Testis (tissue), 3 donors: ENCODE results near the gene RHO. TPM values are rescaled to one million over a fixed set of nuclear protein-coding genes. Genes with fewer than 3 reads are reported as not detected.
"Not testable (repeated sequence)": the region's sequence is repeated elsewhere in the genome, so short reads cannot be mapped to it uniquely, and the experiment has no call there.

Experiments used
- DNase-seq: peaks from one replicate; pipeline ENCODE4 v3.0.0-alpha.2; 2019
- H3K27ac ChIP-seq, 2 donors: fragments of 200-600 bp; sonication (generic); one replicate each; pipeline ENCODE4 v1.5.1; 2019
- H3K27me3 ChIP-seq: fragments of 200-600 bp; sonication (generic); one replicate; pipeline ENCODE4 v1.5.1; 2019
- H3K36me3 ChIP-seq: fragments of 200-600 bp; sonication (generic); one replicate; pipeline ENCODE4 v1.5.1; 2017; ENCODE audit warnings: low read depth; ENCODE audit errors: missing control alignments
- H3K4me1 ChIP-seq: fragments of 200-600 bp; sonication (generic); one replicate; pipeline ENCODE4 v1.5.1; 2019
- H3K4me3 ChIP-seq, 2 donors: fragments of 200-600 bp; sonication (generic); one replicate each; pipeline ENCODE4 v1.5.1; 2017 to 2019
- H3K9me3 ChIP-seq: fragments of 200-600 bp; sonication (generic); one replicate; pipeline ENCODE4 v1.5.1; 2017
- CTCF ChIP-seq, 3 experiments: fragments of 450-650 bp in 2 of 3; fragments of 200-600 bp in 1 of 3; sonication (generic) in 1 of 3; IDR thresholded peaks; one replicate each; pipeline ENCODE4 v1.5.1; 2016 to 2019; ENCODE audit warnings: antibody characterized with exemption in 3 of 3, mild to moderate bottlenecking in 2 of 3, moderate library complexity in 1 of 3
- POLR2A ChIP-seq: fragments of 450-650 bp; IDR thresholded peaks from one replicate; pipeline ENCODE4 v1.6.1; 2017; ENCODE audit warnings: antibody characterized with exemption, mild to moderate bottlenecking, moderate library complexity
- WGBS, 2 donors: methylation state at CpG; one replicate each; pipeline ENCODE4 v1.1.5; 2018; 5-methylcytosine and 5-hydroxymethylcytosine counted together
- intact Hi-C: fragments of 100-400 bp; cut with DNase I; formaldehyde crosslinking; loops from one replicate; pipeline ENCODE4 v1.15.1; 2023; ENCODE audit warnings: low total_unique reads
- polyA plus RNA-seq: library from polyadenylated mRNA; stranded (reverse); fragments of 350-450 nt; fragmentation: Illumina TruSeq; extraction: RNeasy Lipid Tissue Mini Kit (QIAGEN cat#74804); gene quantifications from one replicate; pipeline ENCODE4 v1.2.3, GENCODE V29; 2014; ENCODE audit warnings: low read depth, low replicate concordance; ENCODE audit not compliant: insufficient read depth
- total RNA-seq, 2 donors: library from RNA; depleted of rRNA; stranded (reverse); fragments of >200 nt; gene quantifications; one replicate each; pipeline ENCODE4 v1.2.3, GENCODE V29; 2016

RHO gene
- total and polyA plus RNA-seq, 3 donors from 2014 or later = 0.25 TPM; not detected in 2

- Histone ChIP-seq H3K27ac (peak overlapping the region in 1 of 2 donors; percentile 66), H3K4me1 (peaks cover 19% of the 10 kb centered on the region), H3K4me3 (no peak overlapping the region), H3K27me3 (no peaks in the 10 kb centered on the region), H3K9me3 (no peaks in the 10 kb centered on the region), H3K36me3 (no peaks in the 10 kb centered on the region)
- intact Hi-C loops = loop anchor here (10.0 kb wide), 1 partner anchor 339 kb away; no protein-coding TSS in a partner anchor
- TF ChIP-seq POLR2A (no peak), CTCF (IDR thresholded peaks at IDR 0.05) (no peak)
- 62 to 63% methylated on average over 11 of the region's 11 CpGs for WGBS, 2 donors
- peak; percentile 72 for DNase-seq
Observed at GRCh38 chr3:129485721-129486663, 42.4 kb upstream of the RHO start.

- Histone ChIP-seq H3K4me3 (no peak overlapping the region), H3K36me3 (no peaks in the 10 kb centered on the region), H3K9me3 (no peaks in the 10 kb centered on the region), H3K27me3 (no peaks in the 10 kb centered on the region), H3K27ac (peak overlapping the region in 1 of 2 donors; percentile 66), H3K4me1 (peaks cover 14% of the 10 kb centered on the region)
- intact Hi-C loops = loop anchor here (10.0 kb wide), 1 partner anchor 338 kb away; no protein-coding TSS in a partner anchor
- TF ChIP-seq POLR2A = no peak
- TF ChIP-seq CTCF (IDR thresholded peaks at IDR 0.05) = no peak
- DNase-seq = no peak
- 95 to 100% methylated on average over 2 of the region's 2 CpGs for WGBS, 2 donors
Observed at GRCh38 chr3:129486664-129487035, 41.8 kb upstream of the RHO start.

GRCh38 chr3:129487183-129487867, 41.1 kb upstream of the RHO start:
- WGBS, 2 donors = 79 to 84% methylated on average over 10 to 13 of the region's 13 CpGs
- H3K4me3 ChIP-seq = no peak overlapping the region
- H3K4me1 ChIP-seq = peaks cover 9% of the 10 kb centered on the region
- no peaks in the 10 kb centered on the region for H3K36me3 ChIP-seq
- H3K27me3 ChIP-seq = no peaks in the 10 kb centered on the region
- TF ChIP-seq CTCF (IDR thresholded peaks at IDR 0.05) = no peak
- no peak for TF ChIP-seq POLR2A
- H3K27ac ChIP-seq = peak overlapping the region in 1 of 2 donors; percentile 66
- H3K9me3 ChIP-seq = no peaks in the 10 kb centered on the region
- intact Hi-C loops = loop anchor here (10.0 kb wide), 1 partner anchor 337 kb away; no protein-coding TSS in a partner anchor
- DNase-seq = no peak

GRCh38 chr3:129487868-129488335, 40.5 kb upstream of the RHO start:
- H3K4me1 ChIP-seq, H3K36me3 ChIP-seq, H3K9me3 ChIP-seq, H3K4me3 ChIP-seq, H3K27ac ChIP-seq, H3K27me3 ChIP-seq, DNase-seq: not testable (repeated sequence)
- 87 to 90% methylated on average over 2 to 4 of the region's 4 CpGs for WGBS, 2 donors
- intact Hi-C loops = loop anchor here (10.0 kb wide), 1 partner anchor 337 kb away; no protein-coding TSS in a partner anchor

GRCh38 chr3:129489258-129489657, 39.2 kb upstream of the RHO start:
- H3K27ac ChIP-seq, H3K4me3 ChIP-seq, H3K36me3 ChIP-seq, DNase-seq, H3K27me3 ChIP-seq, H3K9me3 ChIP-seq, H3K4me1 ChIP-seq: not testable (repeated sequence)
- 91 to 98% methylated on average over 10 of the region's 10 CpGs for WGBS, 2 donors
- intact Hi-C loops = loop anchor here (10.0 kb wide), 1 partner anchor 336 kb away; no protein-coding TSS in a partner anchor
